SK-N-SH (cell line): ENCODE results near the gene MRC1.

Experiments
- EP300 ChIP-seq, 2 experiments: IDR thresholded peaks; 2 replicates each; pipeline versions ENCODE4 v1.4.0 to v1.6.1; 2012; ENCODE audit warnings: borderline replicate concordance in 1 of 2, low read depth in 1 of 2, low read length in 1 of 2
- POLR2AphosphoS5 ChIP-seq: IDR thresholded peaks from 2 replicates; pipeline ENCODE4 v1.6.1; 2012; ENCODE audit warnings: low read depth, low read length
- RXRA ChIP-seq: IDR thresholded peaks from 2 replicates; pipeline ENCODE4 v1.4.0; 2012; ENCODE audit warnings: low read depth, mild to moderate bottlenecking, borderline replicate concordance
- SIN3A ChIP-seq: IDR thresholded peaks from 2 replicates; pipeline ENCODE4 v1.6.1; 2012; ENCODE audit warnings: low read depth, mild to moderate bottlenecking, low read length, moderate library complexity, borderline replicate concordance
- TEAD4 ChIP-seq: IDR thresholded peaks from 2 replicates; pipeline ENCODE4 v1.4.0; 2012; ENCODE audit warnings: mild to moderate bottlenecking, borderline replicate concordance; ENCODE audit not compliant: insufficient read depth
- TF ChIP-seq, protein P1 (sequence below): fragments of 200-600 bp; sonication (generic); IDR thresholded peaks from 2 replicates; pipeline ENCODE4 v1.6.1; 2017; ENCODE audit warnings: antibody characterized with exemption, mild to moderate bottlenecking, moderate library complexity

DNA sequence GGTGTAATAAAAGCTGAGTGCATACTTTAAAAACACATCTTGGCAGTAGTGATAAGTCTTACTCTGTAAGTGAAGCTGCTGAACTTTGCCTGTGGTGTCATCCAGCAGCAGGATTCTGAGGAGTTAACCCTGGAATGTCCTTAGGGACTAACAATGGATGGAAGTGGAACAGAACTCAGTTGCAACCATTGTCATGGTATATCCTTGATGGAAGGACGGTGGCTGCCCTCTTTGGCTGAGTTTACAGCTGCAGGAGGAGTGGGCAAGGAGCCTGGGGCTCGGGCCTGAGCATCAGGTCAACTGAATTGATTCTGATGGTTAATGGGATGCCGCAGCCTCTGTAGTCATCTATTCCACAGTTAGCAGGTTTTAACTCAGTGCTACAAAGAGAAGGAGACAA, 56.2 kb downstream of the MRC1 start:
- TF ChIP-seq EP300 (IDR thresholded peaks at IDR 0.05; ENCODE audit: borderline replicate concordance in 1 of 2, low read depth in 1 of 2, low read length in 1 of 2) (no peak), TEAD4 (no peak), POLR2AphosphoS5 (no peak), SIN3A (no peak), RXRA (no peak)
- TF ChIP-seq, protein P1, sequence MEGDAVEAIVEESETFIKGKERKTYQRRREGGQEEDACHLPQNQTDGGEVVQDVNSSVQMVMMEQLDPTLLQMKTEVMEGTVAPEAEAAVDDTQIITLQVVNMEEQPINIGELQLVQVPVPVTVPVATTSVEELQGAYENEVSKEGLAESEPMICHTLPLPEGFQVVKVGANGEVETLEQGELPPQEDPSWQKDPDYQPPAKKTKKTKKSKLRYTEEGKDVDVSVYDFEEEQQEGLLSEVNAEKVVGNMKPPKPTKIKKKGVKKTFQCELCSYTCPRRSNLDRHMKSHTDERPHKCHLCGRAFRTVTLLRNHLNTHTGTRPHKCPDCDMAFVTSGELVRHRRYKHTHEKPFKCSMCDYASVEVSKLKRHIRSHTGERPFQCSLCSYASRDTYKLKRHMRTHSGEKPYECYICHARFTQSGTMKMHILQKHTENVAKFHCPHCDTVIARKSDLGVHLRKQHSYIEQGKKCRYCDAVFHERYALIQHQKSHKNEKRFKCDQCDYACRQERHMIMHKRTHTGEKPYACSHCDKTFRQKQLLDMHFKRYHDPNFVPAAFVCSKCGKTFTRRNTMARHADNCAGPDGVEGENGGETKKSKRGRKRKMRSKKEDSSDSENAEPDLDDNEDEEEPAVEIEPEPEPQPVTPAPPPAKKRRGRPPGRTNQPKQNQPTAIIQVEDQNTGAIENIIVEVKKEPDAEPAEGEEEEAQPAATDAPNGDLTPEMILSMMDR = no peak
